GM12878 (cell line): ENCODE data around the gene METTL3. TPM values are rescaled to one million over a fixed set of nuclear protein-coding genes. Genes with fewer than 3 reads are reported as not detected.

Experiments used
- ATAC-seq: fragments of 200-7000 bp; cut with Tn5 transposase; 3 replicates; pipeline ENCODE4 v1.9.1; 2020; ENCODE audit warnings: mild to moderate bottlenecking, moderate library complexity
- BruUV-seq: library from RNA; stranded (reverse); fragments of 400-500 nt; replicated peaks from 2 replicates; lab custom pipeline; 2021; lab: Mats Ljungman, UMichigan
- CTCF ChIA-PET: fragments of 300-600 bp; sonication (Branson Sonifier 250); formaldehyde crosslinking; extraction: SDS; loops from one replicate; lab custom pipeline; 2021; ENCODE audit warnings: inconsistent platforms; lab: Yijun Ruan, JAX
- POLR2A ChIA-PET: fragments of 350-600 bp; formaldehyde crosslinking; extraction: SDS; loops from one replicate; lab custom pipeline; 2021; ENCODE audit warnings: inconsistent platforms; lab: Charles Lee
- RAD21 ChIA-PET: fragments of 300-600 bp; sonication (Branson Sonifier 250); formaldehyde crosslinking; loops from one replicate; lab custom pipeline; 2023; ENCODE audit warnings: antibody characterized with exemption; ENCODE audit not compliant: unreplicated experiment; lab: Charles Lee
- SMC1A ChIA-PET: fragments of 300-600 bp; sonication (Branson Sonifier 250); formaldehyde crosslinking; loops from one replicate; lab custom pipeline; 2023; ENCODE audit not compliant: unreplicated experiment, uncharacterized antibody; lab: Charles Lee
- DNase-seq: peaks from one replicate; pipeline ENCODE4 v3.0.0-alpha.2; 2011; ENCODE audit warnings: low read depth, low spot score
- FAIRE-seq: peaks from 3 replicates; lab custom pipeline; 2011; peaks lifted over from hg19 to GRCh38; lab: Jason Lieb, UNC
- H2AFZ ChIP-seq: 2 replicates; pipeline ENCODE4 v1.6.0; 2011; ENCODE audit warnings: low read depth, low read length, control low read depth; ENCODE audit not compliant: control insufficient read depth
- H3K27ac ChIP-seq: 2 replicates; pipeline ENCODE4 v1.5.1; 2011; ENCODE audit warnings: control low read depth; ENCODE audit not compliant: control insufficient read depth, insufficient read depth
- H3K27me3 ChIP-seq, 2 experiments: replicated peaks in 1 of 2; 2 replicates each; pipeline versions ENCODE4 v1.6.0 to v1.6.1; 2011; ENCODE audit warnings: low read length in 1 of 2; ENCODE audit not compliant: control insufficient read depth in 2 of 2, insufficient read depth in 2 of 2
- H3K36me3 ChIP-seq, 2 experiments: 2 replicates each; pipeline ENCODE4 v1.5.1; 2011; ENCODE audit warnings: low read length in 1 of 2; ENCODE audit not compliant: control insufficient read depth in 2 of 2, insufficient read depth in 2 of 2
- H3K4me1 ChIP-seq: 2 replicates; pipeline ENCODE4 v1.6.1; 2011; ENCODE audit warnings: mild to moderate bottlenecking, low read length, moderate library complexity, mixed read lengths; ENCODE audit not compliant: control insufficient read depth, insufficient read depth
- H3K4me2 ChIP-seq: 2 replicates; pipeline ENCODE4 v1.6.0; 2011; ENCODE audit warnings: control low read depth; ENCODE audit not compliant: control insufficient read depth, insufficient read depth
- H3K4me3 ChIP-seq: fragments of 200-600 bp; sonication (generic); 2 replicates; pipeline ENCODE4 v1.5.1; 2016
- H3K79me2 ChIP-seq: 2 replicates; pipeline ENCODE4 v1.6.0; 2011; ENCODE audit warnings: low read length; ENCODE audit not compliant: control insufficient read depth, insufficient read depth
- H3K9ac ChIP-seq: 2 replicates; pipeline ENCODE4 v1.8.0; 2011; ENCODE audit warnings: low read length, control low read depth, mixed read lengths; ENCODE audit not compliant: control insufficient read depth, insufficient read depth
- H3K9me3 ChIP-seq: replicated peaks from 3 replicates; pipeline ENCODE4 v1.5.1; 2011; ENCODE audit warnings: mild to moderate bottlenecking, low read length; ENCODE audit not compliant: control insufficient read depth, insufficient read depth
- H4K20me1 ChIP-seq: 2 replicates; pipeline ENCODE4 v1.6.0; 2011; ENCODE audit not compliant: control insufficient read depth, insufficient read depth
- ASH2L ChIP-seq: fragments of 300-600, 200-600 bp; sonication (generic); IDR thresholded peaks from 2 replicates; pipeline ENCODE4 v1.6.1; 2017; ENCODE audit warnings: low read depth, mild to moderate bottlenecking, borderline replicate concordance
- BHLHE40 ChIP-seq, 2 experiments: fragments of 450-650 bp in 1 of 2; IDR thresholded peaks; 2 replicates each; pipeline ENCODE4 v1.6.1; 2011 to 2017; ENCODE audit warnings: low read depth in 2 of 2, borderline replicate concordance in 1 of 2, improper control_type of control experiment in 1 of 2, low read length in 1 of 2, mild to moderate bottlenecking in 1 of 2
- CBFB ChIP-seq: IDR thresholded peaks from 2 replicates; pipeline ENCODE4 v1.6.1; 2016; ENCODE audit warnings: antibody characterized with exemption, low read depth
- CHD1 ChIP-seq: IDR thresholded peaks from 2 replicates; pipeline ENCODE4 v1.6.1; 2012; ENCODE audit warnings: low read depth, low read length, improper control_type of control experiment
- EGR1 ChIP-seq, 2 experiments: IDR thresholded peaks; 1 replicate in 1 of 2; 2 replicates in 1 of 2; pipeline ENCODE4 v1.6.1; 2011 to 2012; ENCODE audit warnings: low read depth in 2 of 2, low read length in 2 of 2, borderline replicate concordance in 1 of 2, mild to moderate bottlenecking in 1 of 2, moderate library complexity in 1 of 2
- ESRRA ChIP-seq: IDR thresholded peaks from 2 replicates; pipeline ENCODE4 v1.6.1; 2012; ENCODE audit warnings: mild to moderate bottlenecking, low read length, improper control_type of control experiment
- GABPA ChIP-seq: IDR thresholded peaks from 2 replicates; pipeline ENCODE4 v1.6.1; 2014; ENCODE audit warnings: antibody characterized with exemption, low read depth, mild to moderate bottlenecking, inconsistent platforms
- JUND ChIP-seq: IDR thresholded peaks from 2 replicates; pipeline ENCODE4 v1.6.1; 2012; ENCODE audit warnings: low read depth, mild to moderate bottlenecking, low read length, improper control_type of control experiment, moderate library complexity
- NR2C1 ChIP-seq: fragments of 450-650 bp; IDR thresholded peaks from 2 replicates; pipeline ENCODE4 v1.6.1; 2017; ENCODE audit warnings: antibody characterized with exemption, mild to moderate bottlenecking, moderate library complexity
- NR2F1 ChIP-seq: fragments of 450-650 bp; conservative IDR thresholded peaks from 2 replicates; pipeline ENCODE4 v1.6.1; 2017; ENCODE audit warnings: mild to moderate bottlenecking
- PML ChIP-seq: IDR thresholded peaks from 2 replicates; pipeline ENCODE4 v1.6.1; 2012; ENCODE audit warnings: low read length, inconsistent platforms
- POLR2A ChIP-seq: IDR thresholded peaks from 2 replicates; pipeline ENCODE4 v1.6.1; 2011; ENCODE audit warnings: low read depth, mild to moderate bottlenecking, low read length
- POLR2AphosphoS2 ChIP-seq: IDR thresholded peaks from 2 replicates; pipeline ENCODE4 v1.6.1; 2011; ENCODE audit warnings: low read depth, mild to moderate bottlenecking, low read length, improper control_type of control experiment, moderate library complexity
- RUNX3 ChIP-seq: IDR thresholded peaks from 2 replicates; pipeline ENCODE4 v1.6.1; 2012; ENCODE audit warnings: low read length, inconsistent platforms
- SMAD5 ChIP-seq: IDR thresholded peaks from 2 replicates; pipeline ENCODE4 v1.6.1; 2016; ENCODE audit warnings: antibody characterized with exemption, low read depth
- SPI1 ChIP-seq: IDR thresholded peaks from 2 replicates; pipeline ENCODE4 v1.6.1; 2011; ENCODE audit warnings: low read depth, mild to moderate bottlenecking, low read length, moderate library complexity, borderline replicate concordance; ENCODE audit not compliant: insufficient read depth
- SREBF1 ChIP-seq: IDR thresholded peaks from 2 replicates; pipeline ENCODE4 v1.6.1; 2012; ENCODE audit warnings: mild to moderate bottlenecking, low read length
- YBX1 ChIP-seq: fragments of 450-650 bp; IDR thresholded peaks from 2 replicates; pipeline ENCODE4 v1.6.1; 2016; ENCODE audit warnings: antibody characterized with exemption
- ZNF207 ChIP-seq: fragments of 450-650 bp; IDR thresholded peaks from 2 replicates; pipeline ENCODE4 v1.6.1; 2014; ENCODE audit warnings: antibody characterized with exemption, mild to moderate bottlenecking, borderline replicate concordance
- WGBS: methylation state at CpG from one replicate; pipeline ENCODE4 v1.1.6; 2016; ENCODE audit warnings: low lambda C conversion rate; ENCODE audit not compliant: insufficient replicate concordance, insufficient coverage; ENCODE audit errors: missing lambda C conversion rate; 5-methylcytosine and 5-hydroxymethylcytosine counted together
- in situ Hi-C: fragments of 300-500 bp; cut with MboI; formaldehyde crosslinking; loops from 9 replicates; pipeline ENCODE4 v1.14.3; 2018; ENCODE audit warnings: mixed read lengths
- intact Hi-C: fragments of 100-400 bp; cut with micrococcal nuclease; formaldehyde crosslinking; loops from one replicate; pipeline ENCODE4 v1.14.2; 2022; ENCODE audit not compliant: unreplicated experiment
- polyA plus RNA-seq, 11 experiments: library from polyadenylated mRNA; depleted of rRNA in 4 of 11; unstranded in 6 of 11; stranded (reverse) in 5 of 11; fragments of >200 nt; fragmentation: Nextera tagmentation in 4 of 11; fragmentation: Illumina TruSeq in 1 of 11; extraction: Ambion mirVana in 4 of 11; extraction: Trizol in 1 of 11; gene quantifications; 1 replicate in 1 of 11; 2 replicates in 10 of 11; pipeline versions ENCODE4 v1.2.1 to v1.2.3, GENCODE V29; 2011 to 2016; ENCODE audit warnings: inconsistent platforms in 2 of 11, missing spikeins in 2 of 11, low read depth in 1 of 11
- total RNA-seq, 4 experiments: library from RNA; depleted of rRNA in 3 of 4; stranded (reverse); fragments of >200 nt in 3 of 4; fragmentation: Illumina TruSeq in 1 of 4; extraction: Trizol in 1 of 4; gene quantifications; 2 replicates each; pipeline versions ENCODE4 v1.2.1 to v1.2.3, GENCODE V29; 2013 to 2021
- TF ChIP-seq, protein P1 (sequence below): fragments of 450-650 bp; IDR thresholded peaks from 2 replicates; pipeline ENCODE4 v1.6.1; 2017; ENCODE audit warnings: mild to moderate bottlenecking, moderate library complexity
- TF ChIP-seq, protein P2 (sequence below): IDR thresholded peaks from 2 replicates; pipeline ENCODE4 v1.6.1; 2012; ENCODE audit warnings: low read depth, low read length, improper control_type of control experiment

METTL3 gene
- total and polyA plus RNA-seq, 10 of the 15 experiments (the other 5 are each of a cell fraction or from before 2014, with no cell fraction given) = 32.8 to 165 (median 65.5) TPM

DNA sequence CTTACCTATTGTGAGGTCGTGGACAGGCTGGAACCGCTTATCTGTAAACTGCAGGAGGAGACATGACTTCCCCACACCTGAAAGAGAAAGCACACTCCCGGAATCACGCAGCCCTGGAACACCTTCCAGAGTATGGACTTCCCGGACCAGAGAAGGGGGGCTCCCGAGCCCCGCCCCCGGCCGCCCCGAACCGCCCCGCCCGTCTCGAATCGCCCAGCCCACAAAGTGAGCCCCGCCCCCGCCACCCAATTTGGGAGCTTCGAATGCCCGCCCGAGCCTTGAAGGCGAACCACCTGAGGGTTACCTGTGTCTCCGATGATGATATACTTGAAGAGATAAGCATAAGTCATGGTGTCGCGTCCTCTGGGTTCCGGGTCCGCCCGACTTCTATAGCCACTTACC, 34.6 kb downstream of the METTL3 start:
- in situ Hi-C loops (no loop called here), intact Hi-C loops (loop anchor here (1.0 kb wide), 1 partner anchor 39 kb away; no protein-coding TSS in a partner anchor)
- BruUV-seq = no TSS peak
- ChIA-PET CTCF (interaction anchor here (0.6 to 4.0 kb wide), 9 partner anchors 11 to 464 kb away, joined by 3 to 31 read pairs (median 4); partner anchors contain the start of genes CHD8 and METTL3), SMC1A (interaction anchor here (0.7 to 4.1 kb wide), 6 partner anchors 22 to 206 kb away, joined by 3 to 19 read pairs (median 4); partner anchors contain the start of gene SALL2), RAD21 (interaction anchor here (0.5 to 1.7 kb wide), 7 partner anchors 20 to 1086 kb away, joined by 3 to 4 read pairs (median 4); partner anchors contain the start of gene CHD8), POLR2A (interaction anchor here (1.0 to 2.6 kb wide), 6 partner anchors 20 to 62 kb away, joined by 3 to 6 read pairs (median 5); partner anchors contain the start of genes CHD8 and SALL2)
- H3K27ac ChIP-seq = peak overlapping the region; percentile 34
- no peak for DNase-seq
- H3K4me1 ChIP-seq = peaks cover 5% of the 10 kb centered on the region
- H3K27me3 ChIP-seq = no peaks in the 10 kb centered on the region
- no peaks in the 10 kb centered on the region for H3K9me3 ChIP-seq
- peak overlapping the region; percentile 88 for H2AFZ ChIP-seq
- no peak for FAIRE-seq
- H3K36me3 ChIP-seq = peaks cover 0 to 3% of the 10 kb centered on the region in 2 experiments; a peak in 1 of 4 replicates
- no peaks in the 10 kb centered on the region for H4K20me1 ChIP-seq
- H3K4me2 ChIP-seq = peak overlapping the region; percentile 88; the same call in 1 of the 2 replicates
- peak overlapping the region; percentile 65; the same call in 1 of the 2 replicates for H3K9ac ChIP-seq
- under 1% methylated on average over 27 of the region's 27 CpGs for WGBS
- H3K79me2 ChIP-seq = peaks cover 27% of the 10 kb centered on the region
- peak; percentile 70 for ATAC-seq
- peak overlapping the region; percentile 99 for H3K4me3 ChIP-seq
- TF ChIP-seq YBX1 (no peak), ASH2L (no peak), RUNX3 (peak; percentile 16; the same call in 1 of the 2 replicates), SMAD5 (no peak), CBFB (peak; percentile 5; the same call in 1 of the 2 replicates), EGR1 (IDR thresholded peaks at IDR 0.05; ENCODE audit: borderline replicate concordance in 1 of 2, low read depth in 2 of 2, low read length in 2 of 2) (0 out of 3 replicates have a peak, but pooled peaks of 1 of the 2 experiments have one; percentile 52), SREBF1 (no peak), POLR2AphosphoS2 (0 out of 2 replicates have a peak, but pooled peaks have one; percentile 19), ESRRA (no peak), GABPA (no peak), NR2C1 (no peak), SPI1 (no peak), CHD1 (no peak), NR2F1 (no peak), JUND (peak; percentile 27; the same call in 1 of the 2 replicates), BHLHE40 (IDR thresholded peaks at IDR 0.05; ENCODE audit: borderline replicate concordance in 1 of 2, low read depth in 2 of 2, low read length in 1 of 2) (peak in 1 of 2 experiments; percentile 19; a peak in 1 of 4 replicates), POLR2A (peak; percentile 66; the same call in 1 of the 2 replicates), PML (peak; percentile 39), ZNF207 (no peak)
- TF ChIP-seq, protein P1, sequence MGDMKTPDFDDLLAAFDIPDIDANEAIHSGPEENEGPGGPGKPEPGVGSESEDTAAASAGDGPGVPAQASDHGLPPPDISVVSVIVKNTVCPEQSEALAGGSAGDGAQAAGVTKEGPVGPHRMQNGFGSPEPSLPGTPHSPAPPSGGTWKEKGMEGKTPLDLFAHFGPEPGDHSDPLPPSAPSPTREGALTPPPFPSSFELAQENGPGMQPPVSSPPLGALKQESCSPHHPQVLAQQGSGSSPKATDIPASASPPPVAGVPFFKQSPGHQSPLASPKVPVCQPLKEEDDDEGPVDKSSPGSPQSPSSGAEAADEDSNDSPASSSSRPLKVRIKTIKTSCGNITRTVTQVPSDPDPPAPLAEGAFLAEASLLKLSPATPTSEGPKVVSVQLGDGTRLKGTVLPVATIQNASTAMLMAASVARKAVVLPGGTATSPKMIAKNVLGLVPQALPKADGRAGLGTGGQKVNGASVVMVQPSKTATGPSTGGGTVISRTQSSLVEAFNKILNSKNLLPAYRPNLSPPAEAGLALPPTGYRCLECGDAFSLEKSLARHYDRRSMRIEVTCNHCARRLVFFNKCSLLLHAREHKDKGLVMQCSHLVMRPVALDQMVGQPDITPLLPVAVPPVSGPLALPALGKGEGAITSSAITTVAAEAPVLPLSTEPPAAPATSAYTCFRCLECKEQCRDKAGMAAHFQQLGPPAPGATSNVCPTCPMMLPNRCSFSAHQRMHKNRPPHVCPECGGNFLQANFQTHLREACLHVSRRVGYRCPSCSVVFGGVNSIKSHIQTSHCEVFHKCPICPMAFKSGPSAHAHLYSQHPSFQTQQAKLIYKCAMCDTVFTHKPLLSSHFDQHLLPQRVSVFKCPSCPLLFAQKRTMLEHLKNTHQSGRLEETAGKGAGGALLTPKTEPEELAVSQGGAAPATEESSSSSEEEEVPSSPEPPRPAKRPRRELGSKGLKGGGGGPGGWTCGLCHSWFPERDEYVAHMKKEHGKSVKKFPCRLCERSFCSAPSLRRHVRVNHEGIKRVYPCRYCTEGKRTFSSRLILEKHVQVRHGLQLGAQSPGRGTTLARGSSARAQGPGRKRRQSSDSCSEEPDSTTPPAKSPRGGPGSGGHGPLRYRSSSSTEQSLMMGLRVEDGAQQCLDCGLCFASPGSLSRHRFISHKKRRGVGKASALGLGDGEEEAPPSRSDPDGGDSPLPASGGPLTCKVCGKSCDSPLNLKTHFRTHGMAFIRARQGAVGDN = no peak
- TF ChIP-seq, protein P2, sequence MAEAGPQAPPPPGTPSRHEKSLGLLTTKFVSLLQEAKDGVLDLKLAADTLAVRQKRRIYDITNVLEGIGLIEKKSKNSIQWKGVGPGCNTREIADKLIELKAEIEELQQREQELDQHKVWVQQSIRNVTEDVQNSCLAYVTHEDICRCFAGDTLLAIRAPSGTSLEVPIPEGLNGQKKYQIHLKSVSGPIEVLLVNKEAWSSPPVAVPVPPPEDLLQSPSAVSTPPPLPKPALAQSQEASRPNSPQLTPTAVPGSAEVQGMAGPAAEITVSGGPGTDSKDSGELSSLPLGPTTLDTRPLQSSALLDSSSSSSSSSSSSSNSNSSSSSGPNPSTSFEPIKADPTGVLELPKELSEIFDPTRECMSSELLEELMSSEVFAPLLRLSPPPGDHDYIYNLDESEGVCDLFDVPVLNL = no peak
